NCI-H82 treated with DMSO at 0.1 percent for 48 hours (cell line): Measurements from ENCODE around the gene PRR23A.

Experiments used
- DNase-seq: peaks from one replicate; lab custom pipeline; 2025; ENCODE audit not compliant: unreplicated experiment; lab: John Stamatoyannopoulos, UW

The PRR23A gene

GRCh38 chr3:138974462-138974861, 31.6 kb downstream of the PRR23A start:
- no peak for DNase-seq

GRCh38 chr3:138972941-138973340, 33.1 kb downstream of the PRR23A start:
- no peak for DNase-seq

DNA sequence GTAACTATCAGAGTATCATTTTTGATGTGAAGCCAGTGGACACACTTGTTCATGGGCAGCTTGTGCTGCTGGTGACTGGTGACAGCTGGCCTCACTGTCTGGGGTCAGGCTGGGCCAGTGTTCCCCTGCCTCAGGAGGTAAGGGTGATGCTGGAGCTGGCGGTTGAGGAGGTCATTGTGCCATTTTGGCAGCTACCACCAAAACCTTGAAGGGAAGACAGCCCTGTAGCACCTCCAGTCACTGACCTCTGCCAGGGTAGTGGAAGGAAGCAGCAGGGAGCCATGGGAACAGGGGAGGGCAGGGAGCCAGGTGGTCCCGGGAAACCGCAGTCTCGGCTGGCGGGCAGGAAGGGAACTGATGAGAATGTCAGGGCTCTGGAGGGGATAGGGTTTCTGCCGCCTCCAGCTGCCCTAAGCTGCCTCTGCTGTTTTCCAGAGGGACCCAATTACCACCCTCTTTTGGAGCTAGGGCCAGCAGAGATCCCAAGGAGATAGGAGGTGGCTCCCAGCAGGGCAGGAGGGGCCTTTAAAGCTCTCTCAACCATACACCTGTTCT, 34.2 kb downstream of the PRR23A start:
- DNase-seq, result no peak

- no peak for DNase-seq
Observed at GRCh38 chr3:138964923-138965322, 41.1 kb downstream of the PRR23A start.

GRCh38 chr3:138964264-138964663, 41.8 kb downstream of the PRR23A start:
- no peak for DNase-seq

DNA sequence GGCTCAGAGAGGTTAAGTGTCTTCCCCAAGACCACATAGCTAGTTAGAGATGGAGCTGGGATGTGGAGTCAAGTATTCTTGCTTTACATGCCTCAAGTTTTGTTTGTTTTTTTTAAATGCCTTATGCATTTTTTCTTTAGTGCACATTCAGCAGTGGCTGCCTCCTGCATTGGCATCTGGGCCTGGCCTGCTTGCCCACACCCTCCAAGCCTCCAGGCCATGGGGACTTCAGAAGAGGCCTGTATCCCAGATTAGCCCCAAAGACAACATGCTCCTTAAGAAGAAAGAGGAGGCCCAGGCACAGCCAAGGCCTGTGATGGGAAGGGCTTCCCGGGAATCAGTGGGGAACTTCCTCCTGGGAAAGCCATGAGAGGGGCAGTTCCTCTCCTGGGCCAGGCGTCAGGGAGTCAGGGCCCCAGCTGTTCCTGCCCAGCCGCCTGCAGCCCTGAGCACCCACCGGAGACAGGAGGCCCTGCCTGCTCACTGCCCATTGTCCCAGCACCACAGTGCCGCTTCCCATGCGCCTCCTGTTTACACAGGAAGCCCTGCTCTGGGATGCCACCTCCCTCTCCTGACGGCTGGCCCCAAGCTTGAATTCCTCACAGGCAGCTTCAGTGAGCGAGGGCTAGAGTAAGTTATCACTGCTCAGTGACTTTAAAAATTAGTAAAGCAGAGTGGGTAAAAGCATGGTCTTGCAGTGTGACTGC, 43.1 kb downstream of the PRR23A start:
- DNase-seq, result no peak

GRCh38 chr3:138960417-138960852, 45.6 kb downstream of the PRR23A start:
- DNase-seq, result no peak
